ENCODE data around the gene CACNA2D3. TPM values are rescaled to one million over a fixed set of nuclear protein-coding genes. Genes with fewer than 3 reads are reported as not detected.

The CACNA2D3 gene
- total RNA-seq, 1 donor from 2014 or later, result not detected

DNA sequence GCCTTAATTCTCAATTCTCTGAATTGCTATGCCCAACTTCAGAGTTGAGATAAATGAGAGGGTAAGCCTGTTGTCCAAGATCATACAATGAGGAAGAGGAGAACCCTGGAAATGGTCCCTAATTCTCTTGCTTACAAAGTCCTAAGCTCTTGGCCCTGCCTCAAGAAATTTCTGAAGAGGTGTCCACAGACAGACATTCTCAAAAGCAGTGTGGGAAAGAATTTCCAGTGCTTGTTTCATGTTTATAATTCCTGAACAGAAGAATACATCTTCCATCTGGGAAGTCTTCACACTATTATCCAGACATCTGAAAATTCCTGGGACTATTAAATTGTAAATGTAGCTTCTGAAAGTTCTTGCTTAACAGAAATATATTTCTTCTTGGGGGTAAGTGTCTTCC lies 972.3 kb downstream of the CACNA2D3 start:
- Histone ChIP-seq H3K27ac (no peak overlapping the region), H3K79me2 (ENCODE audit: low read depth) (no peaks in the 10 kb centered on the region), H4K20me1 (ENCODE audit: low read depth) (no peaks in the 10 kb centered on the region), H3K27me3 (no peaks in the 10 kb centered on the region), H3K4me1 (no peaks in the 10 kb centered on the region), H3K36me3 (no peaks in the 10 kb centered on the region), H3K4me2 (no peak overlapping the region), H3K9me3 (ENCODE audit: low read depth) (no peaks in the 10 kb centered on the region), H2AFZ (replicated peaks) (no peak overlapping the region), H3K9ac (no peak overlapping the region), H3F3A (ENCODE audit: low read depth) (no peaks in the 10 kb centered on the region), H3K4me3 (no peak overlapping the region)
- TF ChIP-seq EZH2phosphoT487 (IDR thresholded peaks at IDR 0.05), result no peak
- TF ChIP-seq EZH2 (IDR thresholded peaks at IDR 0.05), result no peak
- TF ChIP-seq CTCF (IDR thresholded peaks at IDR 0.05), result no peak
- Mint-ChIP-seq H3K4me1 (no peaks in the 10 kb centered on the region), H3K27ac (no peak overlapping the region), H3K4me3 (no peak overlapping the region), H3K36me3 (no peaks in the 10 kb centered on the region), H3K9me3 (peaks cover 8% of the 10 kb centered on the region), H3K27me3 (ENCODE audit: insufficient read depth, low read depth) (peaks cover 4% of the 10 kb centered on the region)
- DNase-seq (ENCODE audit: low spot score), result no peak

- no peaks in the 10 kb centered on the region for H3K36me3 ChIP-seq
- Mint-ChIP-seq H3K27ac (no peak overlapping the region), H3K36me3 (no peaks in the 10 kb centered on the region), H3K9me3 (peaks cover 8% of the 10 kb centered on the region), H3K4me3 (no peak overlapping the region), H3K27me3 (ENCODE audit: insufficient read depth, low read depth) (peaks cover 4% of the 10 kb centered on the region), H3K4me1 (no peaks in the 10 kb centered on the region)
- no peaks in the 10 kb centered on the region for H3K79me2 ChIP-seq (ENCODE audit: low read depth)
- H3K9ac ChIP-seq, result no peak overlapping the region
- no peaks in the 10 kb centered on the region for H3F3A ChIP-seq (ENCODE audit: low read depth)
- DNase-seq (ENCODE audit: low spot score), result no peak
- H3K27ac ChIP-seq, result no peak overlapping the region
- H4K20me1 ChIP-seq (ENCODE audit: low read depth), result no peaks in the 10 kb centered on the region
- H3K4me2 ChIP-seq, result no peak overlapping the region
- no peak overlapping the region for H3K4me3 ChIP-seq
- no peak overlapping the region for H2AFZ ChIP-seq (replicated peaks)
- no peak for TF ChIP-seq CTCF (IDR thresholded peaks at IDR 0.05)
- TF ChIP-seq EZH2 (IDR thresholded peaks at IDR 0.05), result no peak
- no peak for TF ChIP-seq EZH2phosphoT487 (IDR thresholded peaks at IDR 0.05)
- no peaks in the 10 kb centered on the region for H3K9me3 ChIP-seq (ENCODE audit: low read depth)
- H3K27me3 ChIP-seq, result no peaks in the 10 kb centered on the region
- H3K4me1 ChIP-seq, result no peaks in the 10 kb centered on the region
These were observed 975.1 kb downstream of the CACNA2D3 start for GRCh38 chr3:55097441-55097840.

DNA sequence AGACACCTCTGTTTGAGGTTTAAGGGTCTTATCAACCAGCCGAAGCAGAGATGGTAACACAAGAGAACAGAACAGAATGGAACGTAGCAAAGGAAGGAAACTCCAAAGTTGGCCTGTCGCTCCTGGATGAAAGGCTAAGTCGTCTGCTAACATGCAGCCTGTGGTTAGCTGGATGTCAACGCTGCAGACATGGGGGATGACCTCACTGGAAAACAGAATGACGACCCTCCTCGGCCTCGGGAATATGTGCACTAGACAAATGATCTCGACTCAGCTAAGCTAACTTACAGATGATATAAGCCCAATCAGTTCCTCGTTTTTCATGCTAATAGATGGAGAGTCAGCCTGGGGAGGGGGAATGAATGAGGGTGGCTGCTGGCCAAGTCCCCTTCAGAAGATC lies 983.3 kb downstream of the CACNA2D3 start:
- Histone ChIP-seq H3F3A (ENCODE audit: low read depth) (no peaks in the 10 kb centered on the region), H3K27me3 (no peaks in the 10 kb centered on the region), H3K27ac (no peak overlapping the region), H3K9me3 (ENCODE audit: low read depth) (no peaks in the 10 kb centered on the region), H3K36me3 (no peaks in the 10 kb centered on the region), H3K9ac (no peak overlapping the region), H2AFZ (replicated peaks) (no peak overlapping the region), H4K20me1 (ENCODE audit: low read depth) (no peaks in the 10 kb centered on the region), H3K4me2 (no peak overlapping the region), H3K4me3 (no peak overlapping the region), H3K79me2 (ENCODE audit: low read depth) (no peaks in the 10 kb centered on the region), H3K4me1 (no peaks in the 10 kb centered on the region)
- TF ChIP-seq CTCF (IDR thresholded peaks at IDR 0.05) (no peak), EZH2 (IDR thresholded peaks at IDR 0.05) (no peak), EZH2phosphoT487 (IDR thresholded peaks at IDR 0.05) (no peak)
- H3K4me1 Mint-ChIP-seq, result no peaks in the 10 kb centered on the region
- H3K36me3 Mint-ChIP-seq, result no peaks in the 10 kb centered on the region
- no peaks in the 10 kb centered on the region for H3K9me3 Mint-ChIP-seq
- no peak overlapping the region for H3K27ac Mint-ChIP-seq
- peaks cover 4% of the 10 kb centered on the region for H3K27me3 Mint-ChIP-seq (ENCODE audit: insufficient read depth, low read depth)
- DNase-seq (ENCODE audit: low spot score), result no peak
- H3K4me3 Mint-ChIP-seq, result no peak overlapping the region
